Gastrocnemius medialis (tissue), 4 donors: ENCODE results near the gene ALDH4A1. TPM values are rescaled to one million over a fixed set of nuclear protein-coding genes. Genes with fewer than 3 reads are reported as not detected.

Source experiments
- ATAC-seq, 2 donors: fragments of 150-250 bp; one replicate each; pipeline ENCODE4 v1.9.1; 2016
- DNase-seq, 2 donors: peaks; one replicate each; pipeline ENCODE4 v3.0.0-alpha.2; 2019
- H3K27ac ChIP-seq, 4 donors: fragments of 200-600 bp; sonication (generic); 1 replicate in 1 of 4; 2 replicates in 3 of 4; pipeline ENCODE4 v1.5.1; 2016 to 2018; ENCODE audit warnings: mild to moderate bottlenecking in 2 of 4, moderate library complexity in 1 of 4
- H3K27me3 ChIP-seq, 3 donors: fragments of 200-600 bp; sonication (generic) in 2 of 3; 1 replicate in 1 of 3; 2 replicates in 2 of 3; pipeline versions ENCODE4 v1.5.1 to v1.6.0; 2016 to 2019; ENCODE audit warnings: mild to moderate bottlenecking in 1 of 3, moderate library complexity in 1 of 3
- H3K36me3 ChIP-seq, 2 donors: fragments of 200-600 bp; sonication (generic) in 1 of 2; one replicate each; pipeline ENCODE4 v1.5.1; 2017 to 2018
- H3K4me1 ChIP-seq, 2 donors: fragments of 200-600 bp; sonication (generic) in 1 of 2; one replicate each; pipeline ENCODE4 v1.5.1; 2016 to 2017; ENCODE audit warnings: mild to moderate bottlenecking in 2 of 2
- H3K4me3 ChIP-seq, 4 donors: fragments of 200-600 bp; sonication (generic) in 3 of 4; 1 replicate in 1 of 4; 2 replicates in 3 of 4; pipeline ENCODE4 v1.5.1; 2016 to 2019; ENCODE audit warnings: mild to moderate bottlenecking in 2 of 4
- H3K9me3 ChIP-seq, 3 donors: fragments of 200-600 bp; sonication (generic) in 2 of 3; 1 replicate in 1 of 3; 2 replicates in 2 of 3; pipeline ENCODE4 v1.5.1; 2016 to 2019
- POLR2A ChIP-seq, 2 donors: fragments of 450-650 bp; IDR thresholded peaks; one replicate each; pipeline ENCODE4 v1.6.1; 2017; ENCODE audit warnings: antibody characterized with exemption in 2 of 2, mild to moderate bottlenecking in 2 of 2, moderate library complexity in 2 of 2
- in situ Hi-C, 4 donors: fragments of 200-750 bp; cut with MboI; loops; one replicate each; pipeline versions ENCODE4 v1.15.0 to v1.8.0; 2017; ENCODE audit warnings: low sequenced_read_pairs in 4 of 4
- intact Hi-C: fragments of 100-400 bp; cut with DNase I; formaldehyde crosslinking; loops from one replicate; pipeline ENCODE4 v1.15.1; 2023; ENCODE audit warnings: low total_unique reads
- total RNA-seq, 4 donors: library from RNA; depleted of rRNA; stranded (reverse); fragments of >200 nt; gene quantifications; one replicate each; pipeline versions ENCODE4 v1.1.0 to v1.2.3, GENCODE V29; 2016
- TF ChIP-seq, protein P1 (sequence below), 5 experiments: fragments of 450-650 bp in 3 of 5; fragments of 200-600 bp in 2 of 5; sonication (generic) in 2 of 5; IDR thresholded peaks in 4 of 5; conservative IDR thresholded peaks in 1 of 5; 1 replicate in 4 of 5; 2 replicates in 1 of 5; pipeline ENCODE4 v1.5.1; 2016 to 2019; ENCODE audit warnings: antibody characterized with exemption in 5 of 5, mild to moderate bottlenecking in 3 of 5, moderate library complexity in 3 of 5

Gene ALDH4A1
- total RNA-seq, 4 donors from 2014 or later, result 22.8 to 35.3 (median 31.4) TPM

DNA sequence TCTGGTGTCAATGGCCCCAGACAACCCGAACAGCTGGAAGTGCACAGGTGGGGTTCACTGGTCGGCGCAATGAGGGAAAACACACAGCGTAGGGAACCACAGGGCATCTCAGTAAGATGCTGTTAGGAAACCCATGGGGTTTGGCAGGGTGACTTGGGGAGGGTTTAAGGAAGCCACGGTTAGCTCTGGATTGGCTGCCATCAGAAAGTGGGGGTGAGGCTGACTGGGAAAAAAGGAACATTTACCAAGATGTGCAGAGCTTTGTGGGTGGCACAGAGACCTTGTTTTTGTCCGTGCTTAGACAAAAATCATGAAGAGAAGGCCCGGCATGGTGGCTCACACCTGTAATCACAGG is 11.0 kb downstream of the ALDH4A1 start:
- Histone ChIP-seq H3K9me3 (no peaks in the 10 kb centered on the region), H3K36me3 (peaks cover 0 to 9% of the 10 kb centered on the region in 2 donors), H3K4me1 (peaks cover 17 to 24% of the 10 kb centered on the region in 2 donors), H3K4me3 (no peak overlapping the region), H3K27ac (no peak overlapping the region), H3K27me3 (no peaks in the 10 kb centered on the region)
- in situ Hi-C loops, result no loop called here
- intact Hi-C loops, result no loop called here
- TF ChIP-seq, protein P1, sequence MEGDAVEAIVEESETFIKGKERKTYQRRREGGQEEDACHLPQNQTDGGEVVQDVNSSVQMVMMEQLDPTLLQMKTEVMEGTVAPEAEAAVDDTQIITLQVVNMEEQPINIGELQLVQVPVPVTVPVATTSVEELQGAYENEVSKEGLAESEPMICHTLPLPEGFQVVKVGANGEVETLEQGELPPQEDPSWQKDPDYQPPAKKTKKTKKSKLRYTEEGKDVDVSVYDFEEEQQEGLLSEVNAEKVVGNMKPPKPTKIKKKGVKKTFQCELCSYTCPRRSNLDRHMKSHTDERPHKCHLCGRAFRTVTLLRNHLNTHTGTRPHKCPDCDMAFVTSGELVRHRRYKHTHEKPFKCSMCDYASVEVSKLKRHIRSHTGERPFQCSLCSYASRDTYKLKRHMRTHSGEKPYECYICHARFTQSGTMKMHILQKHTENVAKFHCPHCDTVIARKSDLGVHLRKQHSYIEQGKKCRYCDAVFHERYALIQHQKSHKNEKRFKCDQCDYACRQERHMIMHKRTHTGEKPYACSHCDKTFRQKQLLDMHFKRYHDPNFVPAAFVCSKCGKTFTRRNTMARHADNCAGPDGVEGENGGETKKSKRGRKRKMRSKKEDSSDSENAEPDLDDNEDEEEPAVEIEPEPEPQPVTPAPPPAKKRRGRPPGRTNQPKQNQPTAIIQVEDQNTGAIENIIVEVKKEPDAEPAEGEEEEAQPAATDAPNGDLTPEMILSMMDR (IDR thresholded peaks at IDR 0.05 in 4 of 5, conservative IDR thresholded peaks at IDR 0.05 in 1 of 5), result no peak
- no peak for TF ChIP-seq POLR2A (IDR thresholded peaks at IDR 0.05)
- ATAC-seq, result no peak
- no peak for DNase-seq

DNA sequence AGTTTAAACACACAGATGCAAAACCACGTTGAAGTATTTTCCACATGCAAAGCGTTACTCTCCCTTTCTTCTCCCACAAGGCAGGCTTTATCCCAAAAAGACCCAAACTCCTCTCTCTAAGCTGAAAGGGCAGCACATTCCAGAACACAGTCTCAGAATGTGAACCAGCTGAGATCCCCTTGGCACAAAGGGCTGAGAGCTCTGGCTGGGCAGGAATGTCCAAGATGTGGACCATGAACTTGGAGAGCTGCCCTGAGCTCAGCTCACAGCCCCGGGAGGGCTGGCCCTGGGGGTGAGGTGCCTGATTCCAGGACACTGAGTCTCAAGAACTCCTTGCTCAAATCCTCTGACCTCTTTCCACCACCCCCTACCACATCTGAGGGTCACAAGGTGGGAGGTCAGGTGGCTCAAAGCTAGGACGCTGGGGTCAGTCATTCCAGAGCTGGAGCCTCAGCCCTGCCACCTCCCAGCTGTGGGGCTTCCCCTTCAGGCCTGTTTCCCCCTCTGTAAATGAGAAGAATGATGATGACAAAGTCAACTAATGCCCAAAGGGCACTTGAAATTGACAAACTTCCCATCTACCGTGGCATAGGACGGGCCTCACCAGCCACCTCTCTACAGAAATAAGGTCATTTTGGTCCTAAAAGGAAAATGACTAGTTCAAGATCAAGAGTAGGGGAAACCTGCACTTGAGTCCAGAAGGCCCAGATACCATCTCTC is 11.5 kb downstream of the ALDH4A1 start:
- Histone ChIP-seq H3K27me3 (no peaks in the 10 kb centered on the region), H3K27ac (no peak overlapping the region), H3K4me1 (peaks cover 22 to 28% of the 10 kb centered on the region in 2 donors), H3K9me3 (no peaks in the 10 kb centered on the region), H3K36me3 (peaks cover 0 to 9% of the 10 kb centered on the region in 2 donors), H3K4me3 (no peak overlapping the region)
- no peak for ATAC-seq
- intact Hi-C loops, result no loop called here
- TF ChIP-seq, protein P1 (IDR thresholded peaks at IDR 0.05 in 4 of 5, conservative IDR thresholded peaks at IDR 0.05 in 1 of 5), result no peak
- no peak for TF ChIP-seq POLR2A (IDR thresholded peaks at IDR 0.05)
- DNase-seq, result no peak
- in situ Hi-C loops, result no loop called here

DNA sequence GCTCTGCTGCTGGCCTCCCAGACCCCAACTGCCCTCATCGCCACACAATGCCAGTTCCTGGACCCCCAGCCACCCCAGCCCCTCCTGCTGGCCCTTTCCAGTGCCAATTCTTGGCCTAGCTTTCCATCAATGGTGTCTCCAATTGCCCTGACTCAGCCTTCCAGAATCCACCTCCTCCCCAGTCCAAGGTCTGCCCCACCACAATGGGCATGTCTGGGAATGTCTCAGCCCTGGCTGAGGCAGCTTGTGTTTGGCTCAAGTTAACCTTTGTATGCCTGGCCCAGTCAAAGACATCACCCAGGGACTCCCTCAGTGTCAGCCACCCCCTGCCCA is 16.4 kb downstream of the ALDH4A1 start:
- intact Hi-C loops (no loop called here), in situ Hi-C loops (no loop called here)
- Histone ChIP-seq H3K4me3 (no peak overlapping the region), H3K9me3 (no peaks in the 10 kb centered on the region), H3K4me1 (peaks cover 30 to 37% of the 10 kb centered on the region in 2 donors), H3K36me3 (peaks cover 0 to 9% of the 10 kb centered on the region in 2 donors), H3K27ac (peak overlapping the region; percentile 58 to 73 (median 59)), H3K27me3 (no peaks in the 10 kb centered on the region)
- ATAC-seq (peak; percentile 17 to 39), DNase-seq (peak in 1 of 2 donors; percentile 34)
- TF ChIP-seq, protein P1 (IDR thresholded peaks at IDR 0.05 in 4 of 5, conservative IDR thresholded peaks at IDR 0.05 in 1 of 5), result no peak
- no peak for TF ChIP-seq POLR2A (IDR thresholded peaks at IDR 0.05)

DNA sequence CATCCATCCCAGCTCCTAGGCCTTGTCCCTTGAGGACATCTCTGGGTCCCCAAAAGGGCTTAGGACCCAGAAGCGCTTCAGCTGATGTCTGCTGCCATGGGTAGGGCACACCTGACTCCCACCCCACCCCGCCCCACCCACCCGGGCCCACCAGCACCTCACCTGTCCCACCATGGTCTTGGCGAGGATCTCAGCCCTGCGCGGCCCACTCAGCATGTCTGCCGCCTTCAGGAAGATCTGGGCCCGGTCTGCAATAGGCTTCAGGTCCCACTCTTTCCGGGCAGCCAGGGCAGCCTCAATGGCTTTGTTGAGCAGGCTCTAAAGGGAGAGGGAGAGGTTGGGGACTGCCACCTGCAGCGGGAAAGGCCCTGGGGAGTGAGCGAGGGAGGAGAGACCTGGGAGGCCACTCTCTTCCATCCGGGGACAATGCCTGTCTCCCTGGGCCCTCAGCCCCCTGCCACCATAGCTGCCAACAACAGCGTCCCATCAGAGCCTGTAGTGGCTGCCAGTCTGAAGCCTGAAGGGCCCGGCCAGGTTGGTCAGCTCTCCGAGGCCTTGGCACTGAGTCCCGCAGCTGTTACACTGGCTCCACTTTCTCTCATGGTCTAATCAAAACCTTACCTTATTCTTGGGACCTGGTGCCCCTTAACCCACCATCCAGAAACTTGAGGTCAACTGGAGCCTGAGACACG is 16.9 kb downstream of the ALDH4A1 start:
- in situ Hi-C loops, result no loop called here
- Histone ChIP-seq H3K36me3 (peaks cover 0 to 9% of the 10 kb centered on the region in 2 donors), H3K27ac (peak overlapping the region; percentile 58 to 73 (median 59)), H3K4me1 (peaks cover 25 to 32% of the 10 kb centered on the region in 2 donors), H3K4me3 (no peak overlapping the region), H3K9me3 (no peaks in the 10 kb centered on the region), H3K27me3 (no peaks in the 10 kb centered on the region)
- DNase-seq, result peak in 1 of 2 donors; percentile 51
- peak in 1 of 2 donors; percentile 23 for ATAC-seq
- intact Hi-C loops, result no loop called here
- TF ChIP-seq, protein P1 (IDR thresholded peaks at IDR 0.05 in 4 of 5, conservative IDR thresholded peaks at IDR 0.05 in 1 of 5), result no peak
